Measurements from ENCODE around the gene KIF5A.

Gene KIF5A

GRCh38 chr12:57530396-57531142, 19.3 kb upstream of the KIF5A start:
- no peak for DNase-seq (ENCODE audit: low read depth, low spot score)

DNA sequence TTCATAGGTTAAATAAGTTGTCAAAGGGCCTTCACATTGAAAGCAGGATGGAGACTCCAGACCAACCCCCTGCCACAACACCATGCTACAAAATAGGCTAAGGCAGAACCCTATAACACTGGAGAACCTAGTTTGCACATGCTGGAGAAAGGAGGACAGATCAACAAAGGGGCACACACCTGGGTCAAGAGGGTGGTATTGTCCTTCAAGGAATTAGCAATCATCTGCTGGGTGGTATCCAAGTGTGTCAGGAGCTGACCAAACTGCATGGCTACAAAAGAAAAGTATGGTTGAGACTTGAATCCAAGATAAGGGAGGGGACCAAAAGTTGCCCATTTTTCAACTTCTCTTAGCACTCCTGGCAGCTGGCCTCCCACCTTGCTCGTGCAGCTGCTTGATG, 18.0 kb upstream of the KIF5A start:
- no peak for DNase-seq (ENCODE audit: low read depth, low spot score)

More at GRCh38 chr12:57530396-57531142, 19.3 kb upstream of the KIF5A start:
- no peak overlapping the region for H3K4me3 ChIP-seq (ENCODE audit: low read length)

DNA sequence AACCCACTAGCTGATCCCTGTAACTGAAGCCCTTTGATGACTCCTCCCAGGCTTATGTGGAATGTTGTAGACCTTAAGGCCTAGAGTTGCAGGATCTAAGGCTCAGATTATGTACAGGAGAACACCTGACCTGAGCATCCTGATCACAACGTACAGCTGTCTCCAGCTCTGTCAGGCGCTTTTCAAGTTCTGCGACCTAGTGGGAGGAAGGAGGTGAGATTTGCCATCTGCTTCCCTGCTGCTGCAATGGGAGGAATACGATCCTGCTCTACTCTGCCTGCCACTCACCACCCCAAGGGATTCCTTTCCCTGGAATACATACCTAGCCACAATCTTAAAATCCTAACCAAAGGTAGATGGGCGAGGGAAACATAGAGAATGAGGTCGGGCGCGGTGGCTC, 16.7 kb upstream of the KIF5A start:
- no peak overlapping the region for H3K4me3 ChIP-seq (ENCODE audit: low read length)
- no peak for DNase-seq (ENCODE audit: low read depth, low spot score)

More for the DNA sequence above, 18.0 kb upstream of the KIF5A start:
- H3K4me3 ChIP-seq (ENCODE audit: low read length): no peak overlapping the region

GRCh38 chr12:57534250-57534649, 15.6 kb upstream of the KIF5A start:
- H3K4me3 ChIP-seq (ENCODE audit: low read length): no peak overlapping the region
- DNase-seq (ENCODE audit: low read depth, low spot score): no peak

- DNase-seq (ENCODE audit: low read depth, low spot score): no peak
Measured at GRCh38 chr12:57534991-57535543, 14.8 kb upstream of the KIF5A start.

GRCh38 chr12:57535764-57536596, 13.9 kb upstream of the KIF5A start:
- no peak overlapping the region for H3K4me3 ChIP-seq (ENCODE audit: low read length)
- DNase-seq (ENCODE audit: low read depth, low spot score): no peak

More at GRCh38 chr12:57534991-57535543, 14.8 kb upstream of the KIF5A start:
- no peak overlapping the region for H3K4me3 ChIP-seq (ENCODE audit: low read length)

DNA sequence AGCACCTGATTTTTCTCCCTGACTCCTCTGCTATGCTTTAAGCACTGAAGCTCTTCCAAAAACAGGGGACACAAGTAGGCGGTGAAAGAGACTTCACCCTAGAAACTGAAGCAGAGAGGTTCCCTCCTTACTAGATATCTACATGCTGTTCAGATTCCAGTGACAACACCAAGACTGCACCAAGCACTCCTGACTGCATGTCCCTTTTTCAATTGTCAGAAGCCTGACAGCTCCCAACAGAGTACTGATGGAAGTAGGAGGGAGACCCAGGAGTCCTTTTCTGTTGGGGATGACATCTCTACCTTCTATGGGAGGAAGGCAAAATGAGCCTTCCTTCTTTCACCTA, 13.3 kb upstream of the KIF5A start:
- no peak for DNase-seq (ENCODE audit: low read depth, low spot score)
- H3K4me3 ChIP-seq (ENCODE audit: low read length): no peak overlapping the region

DNA sequence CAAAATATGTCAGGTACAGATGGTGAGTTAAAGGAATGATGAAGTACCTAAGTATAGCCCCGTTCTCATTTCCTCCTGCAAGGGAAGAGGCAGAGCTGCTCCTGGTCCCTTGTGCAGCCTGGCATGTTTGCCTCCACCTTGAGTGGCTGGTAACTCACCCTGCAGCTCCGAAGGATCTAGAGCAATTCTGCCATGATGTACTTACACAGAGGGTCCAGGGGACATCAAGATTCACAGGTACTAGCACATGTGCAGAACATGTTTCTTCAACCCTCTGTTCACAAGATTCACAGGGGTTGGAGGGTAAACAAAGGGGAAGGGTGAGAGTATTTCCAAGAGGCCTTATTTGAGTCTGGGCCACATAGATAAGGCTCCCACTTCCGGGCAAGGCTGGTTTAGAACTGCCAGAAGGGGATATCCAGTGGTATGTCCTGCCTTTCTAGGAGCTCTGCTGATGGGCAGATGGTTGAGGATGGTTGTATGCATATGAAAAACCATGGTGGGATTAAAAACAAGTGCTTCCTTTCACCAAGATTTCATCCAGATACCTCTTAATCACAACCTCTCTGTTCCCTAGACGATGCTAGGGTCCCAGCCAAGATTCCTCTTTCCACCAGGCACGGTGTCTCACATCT, 10.6 kb upstream of the KIF5A start:
- no peak for DNase-seq (ENCODE audit: low read depth, low spot score)
- H3K4me3 ChIP-seq (ENCODE audit: low read length): no peak overlapping the region

DNA sequence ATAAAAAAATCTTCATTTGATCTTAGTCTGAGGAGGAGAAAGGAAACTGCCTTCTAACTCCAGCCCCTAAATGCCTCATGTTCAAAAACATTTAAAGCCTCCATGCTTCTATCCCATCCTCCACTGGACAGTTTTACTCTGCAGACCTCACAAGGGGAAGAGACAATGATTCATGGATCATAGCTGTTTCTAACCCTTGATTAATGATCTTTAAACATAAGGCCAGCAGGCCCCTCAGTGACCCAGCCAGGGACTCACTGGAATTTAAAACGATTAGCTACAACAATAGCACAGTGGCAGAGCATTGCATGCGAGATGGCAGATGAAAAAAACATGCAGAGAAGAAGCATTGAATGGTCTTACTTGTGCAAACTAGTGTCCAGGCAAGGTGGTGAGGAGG, 8.8 kb upstream of the KIF5A start:
- no peak overlapping the region for H3K4me3 ChIP-seq (ENCODE audit: low read length)
- DNase-seq (ENCODE audit: low read depth, low spot score): no peak

DNA sequence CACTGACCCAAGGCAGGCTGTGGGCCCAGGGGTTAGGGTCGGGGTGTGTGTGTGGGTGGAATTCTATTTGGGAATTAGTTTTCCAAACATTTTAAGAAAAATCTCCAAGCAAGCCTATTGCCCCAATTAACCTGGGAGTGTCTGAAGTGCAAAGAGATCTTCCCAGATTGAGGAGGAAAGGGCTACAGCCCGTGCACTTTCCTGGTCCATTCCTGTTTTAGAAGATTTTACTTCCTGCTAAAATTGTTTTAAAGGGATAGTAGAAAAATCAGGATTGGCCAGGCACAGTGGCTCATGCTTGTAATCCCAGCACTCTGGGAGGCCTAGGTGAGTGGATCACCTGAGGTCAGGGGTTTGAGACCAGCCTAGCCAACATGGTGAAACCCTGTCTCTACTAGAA, 8.1 kb upstream of the KIF5A start:
- no peak overlapping the region for H3K4me3 ChIP-seq (ENCODE audit: low read length)
- no peak for DNase-seq (ENCODE audit: low read depth, low spot score)

- no peak overlapping the region for H3K4me3 ChIP-seq (ENCODE audit: low read length)
- no peak for DNase-seq (ENCODE audit: low read depth, low spot score)
Measured at GRCh38 chr12:57543581-57543980, 6.3 kb upstream of the KIF5A start.

DNA sequence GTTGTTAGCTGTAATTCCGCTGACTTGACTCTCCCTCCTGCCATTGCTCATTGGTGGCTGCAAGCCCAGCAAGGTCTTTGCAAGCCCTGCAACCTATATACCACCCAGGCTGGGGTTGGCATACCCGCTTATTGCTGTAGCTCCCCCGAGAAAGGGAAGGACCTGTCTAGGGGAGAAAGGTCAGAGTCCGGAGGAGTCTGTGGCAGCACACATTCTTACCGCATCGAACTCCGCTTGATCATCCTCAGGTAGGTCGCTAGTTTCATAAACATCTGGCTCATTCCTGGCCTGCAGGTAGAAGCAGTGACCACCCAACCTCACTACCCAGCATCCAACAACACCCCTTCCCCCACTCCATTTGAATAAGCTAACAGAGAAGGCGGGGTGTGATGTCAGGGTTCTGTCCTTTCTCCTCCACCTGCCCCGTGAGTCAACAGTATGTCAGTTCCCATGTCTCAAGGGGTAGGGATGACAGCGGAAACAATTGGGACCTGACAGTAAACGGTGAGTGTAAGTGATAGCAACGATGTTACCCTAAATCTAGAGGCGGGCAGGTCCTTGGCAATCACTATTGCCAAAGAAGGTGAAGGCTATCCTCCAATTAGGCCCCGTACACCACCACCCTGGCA, 3.9 kb upstream of the KIF5A start:
- H3K4me3 ChIP-seq (ENCODE audit: low read length): peak overlapping the region; percentile 87
- DNase-seq (ENCODE audit: low read depth, low spot score): no peak

DNA sequence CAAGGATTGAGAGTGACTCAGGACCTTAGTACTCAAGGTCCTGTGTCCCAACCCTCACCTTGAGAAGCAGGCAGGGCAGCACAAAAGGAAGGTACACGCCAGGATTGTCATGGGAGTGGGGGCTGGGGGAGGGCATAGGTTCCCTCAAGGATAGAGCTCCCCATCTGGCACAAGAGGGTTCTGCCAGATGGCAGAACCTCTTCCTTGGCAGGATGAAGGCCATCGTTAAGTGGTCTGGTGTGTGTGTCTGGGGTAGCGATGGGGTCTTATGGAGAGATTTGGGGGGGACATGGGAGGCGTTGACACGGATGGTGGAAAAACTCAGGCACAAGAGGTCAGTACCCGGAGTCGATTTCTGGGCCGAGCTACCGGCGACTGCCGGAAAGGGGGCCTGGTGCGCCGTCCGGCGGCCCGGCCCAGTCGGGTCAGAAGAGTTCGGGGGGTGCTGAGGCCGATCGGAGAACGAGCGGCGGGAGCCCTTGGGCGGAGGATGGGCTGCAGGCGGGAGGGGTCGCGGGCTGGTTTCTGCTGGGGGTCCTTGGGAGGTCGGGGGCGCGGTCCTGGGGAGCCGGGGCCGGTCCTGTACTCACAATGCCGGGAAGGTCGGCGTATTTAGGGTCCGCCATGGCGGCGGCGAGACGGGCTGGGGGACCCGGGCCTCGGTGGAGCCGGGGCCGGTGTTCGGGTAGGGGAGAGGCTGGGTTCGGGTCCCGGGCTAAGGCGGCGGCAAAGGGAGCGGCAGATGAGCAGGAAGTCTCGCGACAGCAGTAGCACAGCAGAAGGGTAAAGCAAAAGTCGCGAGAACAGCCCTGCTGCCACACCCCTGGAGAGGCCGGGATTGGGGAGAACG, 3.2 kb upstream of the KIF5A start, which contains the start of gene DCTN2:
DCTN2 (minus strand) TSS at position 755 of the 850 bp plus-strand sequence; CDS start at position 626, 129 bp downstream.
- peak; percentile 96 for DNase-seq (ENCODE audit: low read depth, low spot score)
- H3K4me3 ChIP-seq (ENCODE audit: low read length): peak within 1 kb of the TSS; percentile 87

- no peak for DNase-seq (ENCODE audit: low read depth, low spot score)
- H3K4me3 ChIP-seq (ENCODE audit: low read length): peak overlapping the region; percentile 87
Measured at GRCh38 chr12:57547288-57548012, 2.4 kb upstream of the KIF5A start.

DNA sequence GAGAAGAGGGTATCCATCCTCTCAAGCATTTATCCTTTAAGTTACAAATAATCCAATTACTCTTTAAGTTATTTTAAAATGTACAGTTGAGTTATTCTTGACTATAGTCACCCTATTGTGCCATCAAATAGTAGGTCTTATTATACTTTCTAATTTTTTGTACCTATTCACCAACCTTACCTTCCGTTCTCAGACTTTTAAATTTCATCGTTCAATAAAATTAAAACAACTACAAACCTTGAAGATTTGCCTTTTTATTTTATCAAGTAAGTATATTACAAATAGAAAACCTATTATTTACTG, 1.9 kb upstream of the KIF5A start:
- H3K4me3 ChIP-seq (ENCODE audit: low read length): no peak overlapping the region
- no peak for DNase-seq (ENCODE audit: low read depth, low spot score)

- H3K4me3 ChIP-seq (ENCODE audit: low read length): no peak overlapping the region
- no peak for DNase-seq (ENCODE audit: low read depth, low spot score)
Measured at GRCh38 chr12:57548488-57548887, 1.4 kb upstream of the KIF5A start.

- peak overlapping the region; percentile 41 for H3K4me3 ChIP-seq (ENCODE audit: low read length)
- DNase-seq (ENCODE audit: low read depth, low spot score): no peak
Measured at GRCh38 chr12:57549203-57549908, 488 bp upstream of the KIF5A start.
